NCI-H446 treated with DMSO at 0.1 percent for 48 hours (cell line): ENCODE measurements around the gene GDF15.

Experiments
- DNase-seq: peaks from one replicate; lab custom pipeline; 2025; lab: John Stamatoyannopoulos, UW

Gene GDF15

DNA sequence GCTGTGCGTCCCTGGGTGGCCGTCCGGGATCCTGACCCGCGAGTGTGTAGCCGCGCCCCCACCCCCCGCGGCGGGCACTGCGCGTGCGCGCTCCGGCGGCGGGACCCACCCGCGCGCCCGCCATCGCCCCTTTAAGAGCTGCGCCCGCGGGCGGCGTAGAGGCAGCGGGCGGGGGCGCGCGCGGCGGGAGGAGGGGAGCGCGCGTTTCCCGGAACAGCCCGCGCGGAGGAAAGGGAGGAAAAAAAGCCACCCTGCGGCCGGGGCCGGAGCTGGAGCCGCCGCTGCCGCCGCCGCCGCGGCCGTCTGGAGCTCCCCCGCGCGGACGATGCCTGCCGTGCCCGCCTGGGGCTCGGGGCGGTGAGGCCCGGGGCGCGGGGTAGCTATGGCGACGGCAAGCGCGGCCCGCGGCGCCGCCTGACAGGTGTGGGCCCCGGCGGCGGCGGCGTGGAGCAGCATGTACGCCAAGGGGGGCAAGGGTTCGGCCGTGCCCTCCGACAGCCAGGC lies 33.3 kb downstream of the GDF15 start, which contains the start of gene SSBP4:
SSBP4 (plus strand) TSS at position 204 of the 504 bp plus-strand sequence; CDS start at position 455, 251 bp downstream.
- DNase-seq = peak; percentile 51

GRCh38 chr19:18419699-18420460 lies 33.9 kb downstream of the GDF15 start:
- DNase-seq = no peak

DNA sequence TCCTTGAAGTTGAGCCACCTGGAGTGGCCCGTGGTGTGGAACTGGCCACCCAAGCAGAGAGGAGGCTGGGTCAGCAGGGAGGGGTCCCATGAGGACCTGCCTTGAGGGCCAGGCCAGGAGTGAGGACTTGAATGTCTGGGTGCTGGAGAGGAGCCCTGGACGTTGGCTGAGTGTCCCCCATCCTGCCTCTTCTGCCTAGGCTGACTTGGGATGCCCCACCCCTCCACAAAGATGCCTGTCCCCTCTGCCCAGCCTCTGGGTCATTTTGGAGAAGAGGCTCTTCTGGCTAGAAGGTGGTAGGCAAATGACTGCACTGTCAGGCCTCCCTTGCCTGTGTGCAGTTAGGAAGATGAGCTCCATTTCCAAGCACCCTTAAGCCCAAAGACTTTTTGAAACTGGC lies 35.0 kb downstream of the GDF15 start:
- no peak for DNase-seq

- DNase-seq = no peak
Measured at GRCh38 chr19:18421371-18421959, 35.5 kb downstream of the GDF15 start.

DNA sequence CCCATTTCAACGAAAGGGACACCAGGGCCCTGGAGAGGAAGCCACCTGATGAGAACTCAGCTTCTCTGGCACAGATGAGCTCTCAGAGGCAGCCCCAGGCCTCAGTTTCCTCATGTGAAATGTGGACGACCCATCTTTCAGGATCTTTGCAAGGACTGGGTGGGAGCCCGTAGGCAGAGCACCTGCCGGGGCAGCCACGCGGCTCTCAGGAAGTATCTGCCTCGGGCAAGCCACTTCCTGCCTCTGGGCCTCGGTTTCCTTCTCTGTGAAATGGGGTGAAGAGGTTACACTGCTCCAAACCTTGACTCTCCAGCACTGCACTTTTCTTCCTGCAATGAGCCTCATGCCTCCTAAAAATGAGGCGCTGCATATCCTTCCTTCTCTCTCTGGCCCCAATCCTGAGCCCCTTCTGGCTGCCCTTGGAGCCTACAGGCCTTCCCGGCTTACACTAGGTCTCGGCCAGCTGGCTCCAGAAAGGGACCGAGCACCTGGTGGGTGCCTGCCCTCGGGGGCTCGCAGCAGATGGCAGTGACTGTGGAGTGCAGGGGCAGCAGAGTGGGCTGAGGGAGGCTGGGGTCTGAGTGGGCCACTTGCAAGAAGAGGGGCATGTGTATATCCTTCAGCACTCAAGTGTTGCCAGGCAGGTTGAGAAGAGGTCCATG lies 36.7 kb downstream of the GDF15 start:
- no peak for DNase-seq

- no peak for DNase-seq
Measured at GRCh38 chr19:18423258-18424020, 37.5 kb downstream of the GDF15 start.

DNA sequence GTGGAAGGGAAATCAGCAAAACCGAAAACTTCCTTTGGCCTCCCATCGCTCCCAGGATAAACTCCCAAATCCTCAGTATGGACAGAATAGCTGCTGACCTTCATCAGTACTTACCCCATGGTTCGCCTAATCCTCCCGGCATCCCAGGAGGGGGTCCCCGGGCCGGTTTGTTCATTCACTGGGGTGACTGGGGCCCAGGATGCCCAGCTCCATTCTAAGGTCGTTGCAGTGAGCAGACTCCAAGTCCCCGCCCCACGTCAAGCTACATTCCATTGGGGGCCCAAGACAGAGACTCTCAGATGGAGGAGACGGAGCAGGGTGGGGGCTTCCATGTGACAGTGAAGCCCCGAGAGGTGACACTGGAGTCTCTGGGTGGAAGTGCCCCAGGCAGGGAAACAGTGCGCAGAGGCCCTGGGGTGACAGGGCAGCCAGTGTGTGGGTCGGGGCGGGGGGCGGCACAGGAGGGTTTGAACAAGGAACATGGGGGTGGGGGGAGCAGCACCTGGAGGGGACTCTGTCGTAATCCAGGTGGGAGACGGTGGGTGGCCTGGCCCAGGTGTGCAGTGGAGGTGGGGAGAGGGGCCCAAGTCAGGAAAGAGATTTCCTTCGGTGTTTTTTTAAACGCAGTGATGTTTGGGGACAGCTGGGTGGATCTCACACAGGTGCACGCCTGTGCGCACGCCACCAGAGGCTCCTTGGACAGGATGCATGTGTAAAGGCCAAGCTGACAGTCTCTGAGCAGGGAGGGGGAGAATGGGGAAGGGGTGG lies 38.3 kb downstream of the GDF15 start:
- no peak for DNase-seq

- no peak for DNase-seq
Measured at GRCh38 chr19:18424890-18425514, 39.0 kb downstream of the GDF15 start.

GRCh38 chr19:18425515-18426415 lies 39.8 kb downstream of the GDF15 start:
- DNase-seq = no peak

DNA sequence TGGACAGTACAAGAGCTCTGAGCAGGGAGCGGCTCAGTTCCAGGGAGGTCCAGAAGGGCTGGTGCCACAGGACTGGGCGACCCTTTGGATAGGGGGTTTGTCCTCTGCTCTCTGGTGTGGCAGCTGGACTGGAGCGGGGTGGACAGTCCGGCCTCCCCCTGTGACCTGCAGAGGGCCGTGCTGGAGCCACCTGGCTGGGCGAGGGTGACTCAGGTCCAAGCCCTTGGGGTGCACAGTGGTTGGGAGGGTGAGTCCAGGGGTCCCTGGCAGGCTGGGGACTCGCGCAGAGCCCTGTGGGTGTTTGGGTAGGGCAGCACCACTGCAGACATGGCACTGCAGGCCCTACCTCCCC lies 40.4 kb downstream of the GDF15 start:
- DNase-seq = no peak

DNA sequence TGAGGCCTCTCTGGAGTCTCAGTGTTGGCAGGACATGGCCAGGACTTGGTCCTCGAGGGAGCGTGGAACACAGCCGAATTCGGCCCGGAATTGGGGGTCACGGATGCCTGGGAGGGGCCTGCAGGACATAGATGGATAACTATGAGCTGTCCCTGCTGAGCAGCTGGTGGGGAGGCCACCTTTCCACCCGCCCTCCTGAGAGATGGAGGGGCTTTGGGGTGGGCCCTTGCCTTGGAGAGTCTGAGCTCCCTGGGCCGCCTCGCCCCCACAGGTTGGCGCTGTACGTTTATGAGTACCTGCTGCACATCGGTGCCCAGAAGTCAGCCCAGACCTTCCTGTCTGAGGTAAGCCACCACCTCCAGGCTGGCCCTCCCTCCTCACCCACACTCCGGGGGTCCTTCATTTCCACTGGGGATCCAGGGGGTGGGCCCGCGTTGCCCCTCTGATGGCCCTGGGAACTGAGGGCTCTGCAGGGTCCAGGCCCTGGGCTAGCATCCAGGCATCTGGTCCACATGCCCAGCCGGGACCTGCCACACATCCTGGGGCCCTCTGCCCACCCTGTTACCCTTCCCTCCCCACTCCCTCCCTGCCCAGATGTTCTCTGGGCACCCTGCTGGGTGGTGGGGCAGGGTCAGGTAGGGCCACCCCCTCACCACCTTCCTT lies 41.3 kb downstream of the GDF15 start:
- no peak for DNase-seq

DNA sequence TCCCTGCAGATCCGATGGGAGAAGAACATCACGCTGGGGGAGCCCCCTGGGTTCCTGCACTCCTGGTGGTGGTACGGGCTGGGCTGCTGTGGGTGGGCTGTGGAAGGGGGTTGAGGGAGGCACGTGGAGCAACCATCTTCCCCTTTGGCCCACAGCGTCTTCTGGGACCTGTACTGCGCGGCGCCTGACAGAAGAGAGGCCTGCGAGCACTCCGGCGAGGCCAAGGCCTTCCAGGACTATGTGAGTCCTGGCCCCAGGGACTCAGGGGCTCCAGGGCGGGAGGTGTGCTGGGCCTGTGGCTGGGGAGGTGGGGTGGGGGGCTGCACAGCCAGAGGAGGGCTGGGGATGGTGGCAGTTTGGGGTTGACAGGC lies 41.8 kb downstream of the GDF15 start:
- no peak for DNase-seq

DNA sequence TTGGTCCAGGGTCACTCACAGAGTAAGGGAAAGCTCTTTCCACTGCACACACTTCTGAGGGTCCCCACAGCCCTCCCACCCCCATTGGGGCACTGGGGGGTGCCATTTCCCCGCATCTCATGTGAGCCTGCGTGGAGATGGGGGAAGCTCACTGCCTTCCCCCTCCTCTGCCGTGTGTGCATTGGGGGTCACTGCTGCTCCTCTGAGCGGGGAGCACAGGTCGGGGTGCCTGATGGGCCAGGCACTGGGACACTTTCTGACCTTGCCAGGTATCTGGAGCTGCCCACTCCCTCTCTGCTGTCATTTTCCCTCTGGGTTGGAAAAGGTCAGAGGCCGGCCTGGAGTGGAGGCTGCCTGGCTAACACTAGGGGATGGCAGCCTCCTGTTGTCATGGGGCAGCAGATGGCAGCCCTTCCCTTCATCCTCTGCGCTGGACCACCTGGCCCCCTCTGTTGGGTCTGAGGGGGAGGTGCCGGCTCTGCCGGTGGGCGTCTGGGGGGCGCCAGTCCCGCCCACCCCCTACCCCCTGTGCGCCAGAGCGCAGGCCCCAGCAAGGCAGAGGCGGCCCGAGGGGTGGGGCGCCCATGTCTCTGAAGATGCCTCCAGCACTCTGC lies 42.3 kb downstream of the GDF15 start:
- no peak for DNase-seq

GRCh38 chr19:18428787-18429674 lies 43.1 kb downstream of the GDF15 start:
- DNase-seq = no peak

DNA sequence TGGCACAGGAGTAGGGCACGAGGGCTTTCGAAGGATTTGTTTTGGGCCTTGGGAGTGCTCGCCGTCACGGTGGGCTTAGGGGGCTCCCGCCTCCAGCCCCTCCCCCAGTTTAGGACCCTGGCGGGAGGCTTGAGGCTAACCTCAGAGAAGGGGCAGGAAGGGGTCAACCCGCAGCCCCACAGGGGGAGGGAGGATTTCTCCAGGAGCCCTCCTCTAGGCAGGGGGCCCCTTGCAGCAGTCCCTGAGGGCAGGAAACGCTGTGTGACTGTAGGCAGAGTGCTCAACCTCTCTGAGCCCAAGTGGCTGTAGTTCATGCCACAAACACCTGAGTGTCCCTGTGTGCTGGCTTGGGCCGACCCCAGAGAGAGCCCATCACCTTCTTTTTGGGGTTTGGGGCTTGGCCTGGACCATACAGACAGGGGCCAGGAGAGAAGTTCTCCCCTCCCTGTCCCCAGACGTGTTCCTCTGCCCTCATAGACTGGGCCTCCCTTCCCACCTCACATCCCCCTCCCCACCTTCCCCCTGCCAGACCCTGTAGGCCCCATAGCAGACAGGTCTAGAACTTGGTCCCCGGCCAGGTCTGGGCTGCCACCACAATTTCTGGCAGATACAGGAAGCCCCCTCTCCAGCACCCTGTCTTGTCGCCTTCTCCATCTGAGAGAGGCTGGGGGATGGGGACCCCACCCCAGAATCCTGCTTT lies 43.9 kb downstream of the GDF15 start:
- DNase-seq = no peak

- DNase-seq = no peak
Measured at GRCh38 chr19:18430417-18431144, 44.6 kb downstream of the GDF15 start.
